COLO829 (cell line): ENCODE data around the gene DENND1A.

Experiments
- DNase-seq: peaks from one replicate; pipeline ENCODE4 v3.0.0; 2012; ENCODE audit warnings: low spot score

Gene DENND1A

DNA sequence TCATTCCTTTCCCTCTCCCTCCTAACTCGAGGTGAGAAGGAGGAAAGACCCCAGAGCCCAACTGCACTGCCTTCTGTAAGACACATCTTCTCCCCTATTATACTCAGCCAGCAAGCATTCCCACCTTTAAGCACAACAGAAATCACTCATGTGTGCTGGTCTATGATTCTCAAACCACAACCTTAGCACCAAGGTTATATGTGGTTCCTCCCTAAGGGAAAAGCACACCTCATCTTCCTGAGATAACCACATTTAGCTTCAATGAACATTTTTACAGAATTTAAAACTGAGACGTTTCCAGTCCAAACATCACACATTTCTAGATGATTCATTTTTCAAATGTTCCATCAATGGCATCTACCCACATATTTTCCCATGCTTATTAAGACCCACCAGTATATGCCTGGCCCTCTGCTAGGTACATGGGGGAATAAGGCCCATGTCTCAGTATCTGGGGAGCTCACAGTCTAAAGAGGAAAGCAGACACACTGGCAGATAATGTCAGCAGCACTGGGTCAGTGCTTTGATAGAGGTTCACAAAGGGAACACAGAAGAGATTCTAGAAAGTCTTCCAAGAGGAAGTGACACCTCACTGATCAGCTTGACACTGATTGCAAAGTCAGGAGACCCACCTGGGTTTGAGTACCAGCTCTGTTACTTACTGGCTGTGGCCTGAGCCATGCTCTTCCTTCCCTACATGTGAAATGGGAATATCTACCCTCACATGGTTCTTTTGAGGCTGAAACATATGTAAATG is 245.4 kb downstream of the DENND1A start:
- no peak for DNase-seq

GRCh38 chr9:123682746-123683145 is 247.2 kb downstream of the DENND1A start:
- DNase-seq = no peak

GRCh38 chr9:123680352-123680751 is 249.6 kb downstream of the DENND1A start:
- DNase-seq = no peak

GRCh38 chr9:123679330-123679987 is 250.5 kb downstream of the DENND1A start:
- DNase-seq = no peak

DNA sequence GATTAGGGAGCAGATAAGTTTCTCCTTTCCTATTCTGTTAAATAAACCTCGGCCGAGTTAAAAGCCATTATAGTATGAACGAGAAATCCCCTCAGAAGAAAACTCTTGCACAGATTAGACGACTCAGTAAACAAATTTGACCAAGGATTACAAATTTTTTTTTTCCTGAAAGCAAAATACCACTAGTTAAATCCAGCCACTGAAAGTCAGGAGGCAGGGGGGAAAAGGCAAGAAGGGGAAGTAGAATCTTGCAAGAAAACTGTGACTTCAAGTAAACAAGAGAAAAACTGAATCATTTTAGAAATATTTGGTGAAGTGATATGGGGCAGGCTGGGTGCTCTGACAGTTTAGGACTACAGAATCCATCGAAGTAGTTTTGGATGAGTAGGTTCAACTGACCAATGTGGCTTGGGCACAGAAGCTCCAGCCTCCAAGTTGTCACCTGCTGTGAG is 251.0 kb downstream of the DENND1A start:
- no peak for DNase-seq

GRCh38 chr9:123678038-123678877 is 251.7 kb downstream of the DENND1A start:
- DNase-seq = peak; percentile 8

- DNase-seq = no peak
Observed at GRCh38 chr9:123676869-123677268, 253.1 kb downstream of the DENND1A start.

GRCh38 chr9:123669346-123669745 is 260.6 kb downstream of the DENND1A start:
- no peak for DNase-seq

DNA sequence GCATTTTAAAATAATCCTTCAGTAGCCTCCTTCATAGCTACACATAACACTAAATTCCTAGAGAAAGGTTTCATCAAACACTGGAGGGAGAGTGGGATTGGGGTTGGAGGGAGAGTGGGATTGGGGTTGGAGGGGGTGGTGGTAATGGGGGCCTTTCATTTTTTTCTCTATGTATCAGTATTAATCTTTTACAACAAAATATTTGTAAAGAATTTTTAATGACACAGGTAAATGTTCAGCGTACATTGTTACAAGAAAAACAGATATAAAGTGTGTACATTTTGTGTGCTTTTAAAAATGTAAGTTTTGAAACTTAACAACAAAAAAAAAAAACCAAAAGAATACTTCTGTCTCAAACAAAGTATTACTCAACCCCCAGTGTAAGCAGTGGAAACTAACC is 266.4 kb downstream of the DENND1A start:
- DNase-seq = no peak

DNA sequence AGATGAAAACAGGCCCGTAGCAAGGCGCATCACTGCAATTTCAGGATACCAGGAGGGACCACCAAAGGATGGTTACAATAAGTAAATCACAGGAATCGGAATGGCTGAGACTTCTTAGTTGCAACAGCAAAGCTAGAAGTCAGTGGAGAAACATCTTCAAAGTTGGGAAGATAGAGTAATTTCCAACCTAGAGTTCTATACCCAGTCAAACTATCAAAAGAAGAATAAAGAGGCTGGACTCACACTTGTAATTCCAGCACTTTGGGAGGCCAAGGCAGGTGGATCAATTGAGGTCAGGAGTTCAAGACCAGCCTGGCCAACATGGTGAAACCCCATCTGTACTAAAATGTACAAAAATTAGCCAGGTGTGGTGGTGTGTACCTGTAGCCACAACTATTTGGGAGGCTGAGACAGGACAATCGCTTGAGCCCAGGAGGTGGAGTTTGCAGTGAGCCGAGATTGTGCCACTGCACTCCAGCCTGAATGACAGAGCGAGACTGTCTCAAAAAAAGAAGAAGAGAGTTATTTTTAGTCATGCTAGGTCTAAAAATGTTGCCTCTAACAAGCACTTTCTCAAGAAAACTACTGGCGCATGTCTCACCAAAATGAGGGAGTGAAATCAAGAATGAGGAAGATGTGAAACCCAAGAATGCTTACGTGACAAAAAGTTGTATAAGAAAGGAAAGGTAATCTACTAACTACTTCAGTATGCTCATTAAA is 267.7 kb downstream of the DENND1A start:
- DNase-seq = no peak

DNA sequence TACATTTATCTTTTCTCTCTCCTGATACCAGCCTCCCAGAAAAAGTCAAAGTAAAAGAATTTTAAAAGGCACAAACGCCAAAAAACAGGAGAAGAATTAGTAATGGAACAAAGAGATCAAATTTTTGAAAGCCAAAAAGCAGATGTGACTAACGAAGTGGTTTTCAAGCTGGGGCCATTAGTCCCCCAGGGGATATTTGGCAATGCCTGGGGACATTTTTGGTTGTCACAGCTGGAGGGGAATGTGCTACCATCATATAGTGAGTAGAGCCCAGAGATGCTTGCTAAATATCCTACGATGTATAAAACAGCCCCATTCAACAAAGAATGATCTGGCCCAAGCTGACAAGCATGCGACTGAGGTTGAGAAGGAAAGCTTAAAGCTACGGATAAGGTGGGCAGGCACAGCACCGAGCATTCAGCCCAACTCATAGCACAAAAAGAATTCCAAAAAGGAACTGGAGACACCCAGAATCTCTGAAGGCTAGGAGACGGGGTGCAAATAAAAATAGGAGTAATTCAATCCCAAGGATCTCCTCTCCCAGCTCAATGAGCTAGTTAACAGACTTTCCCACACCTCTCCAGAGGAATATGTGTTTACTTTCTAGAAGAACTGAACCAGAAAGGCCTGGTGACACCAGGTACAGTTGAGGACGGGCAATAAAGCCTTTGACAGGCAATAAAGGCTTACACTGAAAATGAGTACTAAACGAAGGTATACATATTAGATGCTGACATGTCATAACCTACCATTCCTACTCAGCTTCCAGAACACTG is 269.0 kb downstream of the DENND1A start:
- no peak for DNase-seq

DNA sequence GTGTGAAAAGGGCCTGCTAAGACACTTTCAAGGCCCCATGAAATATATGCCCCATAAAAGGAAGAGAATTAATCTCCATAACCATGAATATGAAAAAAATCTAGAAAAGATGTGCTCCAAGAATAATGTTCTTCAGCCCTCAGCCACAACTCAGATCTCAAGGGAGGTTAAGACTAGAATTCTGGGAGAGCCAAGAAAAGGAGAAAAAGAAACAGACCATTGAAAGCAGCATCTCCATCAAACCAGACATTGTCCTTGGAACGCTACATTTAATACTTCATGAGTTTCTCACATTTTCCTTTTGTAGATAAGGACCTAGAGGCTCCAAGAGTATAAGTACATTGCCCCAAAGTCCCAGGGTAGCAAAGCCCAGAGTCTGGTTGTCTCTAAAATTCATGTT is 270.6 kb downstream of the DENND1A start:
- no peak for DNase-seq

- DNase-seq = no peak
Observed at GRCh38 chr9:123658792-123659191, 271.1 kb downstream of the DENND1A start.

GRCh38 chr9:123657941-123658340 is 272.0 kb downstream of the DENND1A start:
- no peak for DNase-seq

- no peak for DNase-seq
Observed at GRCh38 chr9:123657099-123657498, 272.8 kb downstream of the DENND1A start.

DNA sequence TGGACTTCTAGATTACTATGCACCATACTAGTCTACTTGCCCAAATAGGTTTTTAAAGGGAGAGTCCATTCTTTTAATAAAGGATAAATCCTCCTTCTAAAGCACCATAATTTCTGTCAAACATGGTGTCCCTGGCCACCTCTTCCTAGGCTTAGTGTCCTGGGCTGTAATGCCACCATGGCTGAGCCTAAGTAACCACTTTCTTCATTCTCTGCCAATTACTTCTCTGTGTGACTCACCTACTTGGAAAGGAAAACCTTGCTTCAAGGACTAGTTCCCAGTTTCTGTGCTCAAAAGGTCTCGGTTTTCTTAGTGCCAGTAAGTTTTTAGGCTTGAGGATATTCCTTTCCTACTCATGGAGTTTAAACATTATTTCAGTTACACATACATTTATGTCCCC is 273.4 kb downstream of the DENND1A start:
- no peak for DNase-seq

GRCh38 chr9:123655681-123656423 is 274.1 kb downstream of the DENND1A start:
- DNase-seq = no peak

DNA sequence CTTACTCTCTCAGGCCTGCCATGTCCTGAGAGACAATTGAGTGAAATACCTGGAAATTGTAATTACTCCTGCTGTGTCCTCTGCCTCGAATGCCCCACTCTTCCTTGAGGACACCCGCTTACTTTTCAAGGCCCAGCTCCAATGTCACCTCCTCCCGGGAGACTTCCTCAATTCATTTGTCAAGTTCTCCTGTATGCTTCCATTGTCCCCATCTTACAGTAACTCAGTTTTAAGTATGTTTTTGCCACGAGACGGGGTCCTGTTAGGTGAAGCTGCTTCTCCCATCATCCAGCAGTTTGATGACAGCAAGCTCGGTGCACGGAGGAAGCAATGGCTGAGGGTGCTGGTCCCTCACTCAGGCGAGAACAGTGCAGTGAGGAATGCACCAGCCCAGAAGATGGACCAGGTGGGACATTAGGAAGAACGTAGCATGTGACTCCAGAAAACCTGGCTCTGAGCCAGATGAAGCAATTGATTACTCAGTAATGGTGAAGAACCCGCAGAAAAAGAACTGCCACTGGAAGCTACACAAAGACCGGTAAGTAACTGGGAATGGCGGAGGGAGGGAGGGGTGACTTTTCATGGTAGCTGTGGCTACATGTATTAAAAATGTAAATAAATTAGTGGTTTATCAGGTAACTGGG is 274.8 kb downstream of the DENND1A start:
- no peak for DNase-seq

DNA sequence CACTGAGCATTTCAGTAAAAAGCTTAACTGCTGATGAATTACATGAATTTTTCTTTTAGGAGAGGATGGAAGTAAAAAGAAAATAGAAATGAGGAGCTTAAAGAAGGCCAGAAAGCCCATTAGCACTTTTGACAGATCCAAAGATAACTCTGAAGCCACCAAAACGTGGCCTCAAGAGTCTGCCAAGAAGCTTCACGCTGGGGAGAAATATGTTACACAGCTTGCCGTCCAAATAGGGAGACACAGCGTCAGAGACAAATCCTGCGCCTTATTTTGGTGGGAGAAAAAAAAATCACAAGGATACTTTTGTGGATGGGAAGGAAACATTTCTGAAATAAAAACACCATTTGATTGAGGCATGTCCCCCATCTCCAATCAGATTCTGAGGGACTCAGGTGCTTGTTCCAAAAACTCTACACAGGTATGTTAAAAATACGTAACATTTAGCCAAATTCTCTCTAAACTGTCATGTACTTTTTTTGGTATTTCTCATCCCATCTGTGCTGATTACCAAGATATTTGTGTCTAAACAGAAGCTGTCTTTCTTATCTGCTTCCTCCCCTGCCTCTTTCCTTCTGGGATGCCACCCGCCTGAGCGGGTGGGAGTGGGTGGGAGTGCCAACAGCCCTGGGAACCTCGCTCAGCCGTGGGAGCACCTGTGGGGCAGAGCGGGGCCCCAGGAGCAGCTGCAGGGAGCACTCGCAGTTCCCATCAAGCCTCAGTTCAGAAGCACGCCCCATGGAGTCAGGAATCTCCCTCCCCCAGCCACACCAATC is 275.5 kb downstream of the DENND1A start:
- no peak for DNase-seq
